Panc1 (cell line): ENCODE data around the gene S100A12. TPM values are rescaled to one million over a fixed set of nuclear protein-coding genes. Genes with fewer than 3 reads are reported as not detected.

Experiments used
- ATAC-seq: fragments of 200-7000 bp; cut with Tn5 transposase; 2 replicates; pipeline ENCODE4 v1.9.1; 2020; ENCODE audit warnings: mild to moderate bottlenecking, moderate library complexity
- BruUV-seq: library from RNA; stranded (reverse); fragments of 400-500 nt; replicated peaks from 2 replicates; lab custom pipeline; 2021; lab: Mats Ljungman, UMichigan
- CTCF ChIA-PET: fragments of 300-600 bp; sonication (Branson Sonifier 250); formaldehyde crosslinking; loops from one replicate; lab custom pipeline; 2022; ENCODE audit warnings: antibody characterized with exemption; lab: Charles Lee
- POLR2A ChIA-PET: fragments of 300-600 bp; sonication (Branson Sonifier 250); formaldehyde crosslinking; loops from one replicate; lab custom pipeline; 2022; ENCODE audit warnings: antibody characterized with exemption; lab: Charles Lee
- DNase-seq: peaks from one replicate; pipeline ENCODE4 v3.0.0-alpha.2; 2010; ENCODE audit warnings: low read depth, low spot score
- H3K27ac ChIP-seq: 2 replicates; pipeline ENCODE4 v1.5.1; 2011; ENCODE audit warnings: mild to moderate bottlenecking, low read length, inconsistent platforms
- H3K27me3 ChIP-seq: fragments of 200-500 bp; sonication (Bioruptor generic); 2 replicates; pipeline ENCODE4 v1.6.0; 2014; ENCODE audit warnings: low read length, inconsistent platforms; ENCODE audit not compliant: control insufficient read depth, insufficient read depth
- H3K36me3 ChIP-seq: fragments of 200-500 bp; sonication (Bioruptor generic); 2 replicates; pipeline ENCODE4 v1.5.1; 2014; ENCODE audit warnings: inconsistent platforms, mild to moderate bottlenecking, low read length, moderate library complexity; ENCODE audit not compliant: control insufficient read depth, insufficient read depth
- H3K4me1 ChIP-seq: 2 replicates; pipeline ENCODE4 v1.5.1; 2011; ENCODE audit warnings: inconsistent platforms, mild to moderate bottlenecking, low read length, moderate library complexity; ENCODE audit not compliant: control insufficient read depth, insufficient read depth
- H3K4me3 ChIP-seq, 2 experiments: 2 replicates each; pipeline ENCODE4 v1.5.1; 2011 to 2012; ENCODE audit warnings: low read depth in 2 of 2, low read length in 2 of 2, mild to moderate bottlenecking in 2 of 2, inconsistent platforms in 1 of 2, moderate library complexity in 1 of 2
- H3K9me3 ChIP-seq: fragments of 200-500 bp; sonication (Bioruptor generic); 2 replicates; pipeline ENCODE4 v1.5.1; 2014; ENCODE audit warnings: low read depth, mild to moderate bottlenecking, inconsistent platforms, low read length, moderate library complexity; ENCODE audit not compliant: control insufficient read depth, insufficient read depth
- POLR2AphosphoS5 ChIP-seq: IDR thresholded peaks from 2 replicates; pipeline ENCODE4 v1.6.1; 2012; ENCODE audit warnings: mild to moderate bottlenecking, low read depth, low read length, moderate library complexity
- REST ChIP-seq, 2 experiments: IDR thresholded peaks; 2 replicates each; pipeline ENCODE4 v1.6.1; 2011 to 2012; ENCODE audit warnings: low read depth in 2 of 2, control low read depth in 1 of 2, low read length in 1 of 2, mild to moderate bottlenecking in 1 of 2, moderate library complexity in 1 of 2; ENCODE audit not compliant: insufficient read depth in 1 of 2
- SIN3A ChIP-seq: IDR thresholded peaks from 2 replicates; pipeline ENCODE4 v1.6.1; 2012; ENCODE audit warnings: low read depth, mild to moderate bottlenecking, low read length, moderate library complexity, borderline replicate concordance; ENCODE audit not compliant: insufficient read depth
- TCF7L2 ChIP-seq: IDR thresholded peaks from 2 replicates; pipeline ENCODE4 v1.6.1; 2011; ENCODE audit warnings: mild to moderate bottlenecking, low read depth, low read length, inconsistent platforms
- in situ Hi-C: cut with HindIII; loops from 2 replicates; pipeline ENCODE4 v1.10.0; 2016; ENCODE audit warnings: low sequenced_read_pairs, low pct_unique_long_range_greater_than_20kb
- intact Hi-C: fragments of 100-400 bp; cut with micrococcal nuclease; formaldehyde crosslinking; loops from one replicate; pipeline ENCODE4 v1.10.0; 2022; ENCODE audit not compliant: unreplicated experiment
- total RNA-seq: library from RNA; stranded (reverse); gene quantifications from one replicate; pipeline ENCODE4 v1.2.1, GENCODE V29; 2021; ENCODE audit not compliant: unreplicated experiment
- TF ChIP-seq, protein P1 (sequence below): fragments of 450-650 bp; IDR thresholded peaks from 2 replicates; pipeline ENCODE4 v1.5.1; 2017; ENCODE audit warnings: mild to moderate bottlenecking

The S100A12 gene
- total RNA-seq, 1 experiment from 2014 or later: not detected

DNA sequence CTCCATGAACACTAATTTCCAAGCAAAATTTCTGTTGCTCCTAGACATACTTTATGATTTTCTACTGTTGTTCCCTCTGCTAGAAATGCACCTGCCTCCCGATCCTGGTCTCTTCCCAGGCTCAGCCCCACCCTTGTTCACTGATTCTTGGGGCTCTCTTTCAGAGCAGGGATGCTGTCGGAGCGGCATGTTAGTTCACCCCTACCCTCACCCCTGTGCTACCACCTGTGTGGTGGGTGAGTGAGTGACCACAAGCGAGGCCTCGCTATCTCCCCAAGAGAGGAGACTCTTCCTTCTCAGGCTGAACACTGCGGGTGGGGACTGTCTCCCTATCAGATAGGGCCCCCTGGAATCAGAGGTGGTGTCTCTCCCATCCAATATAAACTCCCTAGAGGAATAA, 20.4 kb upstream of the S100A12 start:
- BruUV-seq: no TSS peak
- no peak overlapping the region for H3K4me3 ChIP-seq
- TF ChIP-seq TCF7L2: no peak
- TF ChIP-seq, protein P1, sequence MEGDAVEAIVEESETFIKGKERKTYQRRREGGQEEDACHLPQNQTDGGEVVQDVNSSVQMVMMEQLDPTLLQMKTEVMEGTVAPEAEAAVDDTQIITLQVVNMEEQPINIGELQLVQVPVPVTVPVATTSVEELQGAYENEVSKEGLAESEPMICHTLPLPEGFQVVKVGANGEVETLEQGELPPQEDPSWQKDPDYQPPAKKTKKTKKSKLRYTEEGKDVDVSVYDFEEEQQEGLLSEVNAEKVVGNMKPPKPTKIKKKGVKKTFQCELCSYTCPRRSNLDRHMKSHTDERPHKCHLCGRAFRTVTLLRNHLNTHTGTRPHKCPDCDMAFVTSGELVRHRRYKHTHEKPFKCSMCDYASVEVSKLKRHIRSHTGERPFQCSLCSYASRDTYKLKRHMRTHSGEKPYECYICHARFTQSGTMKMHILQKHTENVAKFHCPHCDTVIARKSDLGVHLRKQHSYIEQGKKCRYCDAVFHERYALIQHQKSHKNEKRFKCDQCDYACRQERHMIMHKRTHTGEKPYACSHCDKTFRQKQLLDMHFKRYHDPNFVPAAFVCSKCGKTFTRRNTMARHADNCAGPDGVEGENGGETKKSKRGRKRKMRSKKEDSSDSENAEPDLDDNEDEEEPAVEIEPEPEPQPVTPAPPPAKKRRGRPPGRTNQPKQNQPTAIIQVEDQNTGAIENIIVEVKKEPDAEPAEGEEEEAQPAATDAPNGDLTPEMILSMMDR: no peak
- TF ChIP-seq POLR2AphosphoS5: no peak
- TF ChIP-seq SIN3A: no peak
- no peak for TF ChIP-seq REST (IDR thresholded peaks at IDR 0.05; ENCODE audit: insufficient read depth in 1 of 2, low read depth in 2 of 2, low read length in 1 of 2)
- in situ Hi-C loops: no loop called here
- no peak overlapping the region for H3K27ac ChIP-seq
- intact Hi-C loops: no loop called here
- H3K4me1 ChIP-seq: no peaks in the 10 kb centered on the region
- no peaks in the 10 kb centered on the region for H3K36me3 ChIP-seq
- H3K27me3 ChIP-seq: peaks cover 7% of the 10 kb centered on the region
- H3K9me3 ChIP-seq: no peaks in the 10 kb centered on the region
- CTCF ChIA-PET: no interaction called here
- POLR2A ChIA-PET: no interaction called here
- no peak for ATAC-seq
- DNase-seq: no peak

GRCh38 chr1:153395136-153395685, 19.8 kb upstream of the S100A12 start:
- BruUV-seq: no TSS peak
- POLR2A ChIA-PET: no interaction called here
- CTCF ChIA-PET: no interaction called here
- no peaks in the 10 kb centered on the region for H3K4me1 ChIP-seq
- ATAC-seq: no peak; the same call in 1 of the 2 replicates
- H3K9me3 ChIP-seq: no peaks in the 10 kb centered on the region
- no peak overlapping the region for H3K4me3 ChIP-seq
- in situ Hi-C loops: no loop called here
- DNase-seq: no peak
- H3K36me3 ChIP-seq: no peaks in the 10 kb centered on the region
- no peak overlapping the region for H3K27ac ChIP-seq
- TF ChIP-seq, protein P1: no peak
- TF ChIP-seq TCF7L2 (no peak), REST (IDR thresholded peaks at IDR 0.05; ENCODE audit: insufficient read depth in 1 of 2, low read depth in 2 of 2, low read length in 1 of 2) (no peak), SIN3A (no peak), POLR2AphosphoS5 (no peak)
- peaks cover 4% of the 10 kb centered on the region; the same call in 1 of the 2 replicates for H3K27me3 ChIP-seq
- intact Hi-C loops: no loop called here
